HCT116 (cell line): ENCODE data around the gene PCSK9. TPM values are rescaled to one million over a fixed set of nuclear protein-coding genes. Genes with fewer than 3 reads are reported as not detected.

Source experiments
- ATAC-seq: fragments of 200-7000 bp; cut with Tn5 transposase; 2 replicates; pipeline ENCODE4 v1.9.1; 2020; ENCODE audit warnings: mild to moderate bottlenecking, moderate library complexity
- BruUV-seq: library from RNA; stranded (reverse); fragments of 400-500 nt; replicated peaks from 2 replicates; lab custom pipeline; 2021; lab: Mats Ljungman, UMichigan
- CTCF ChIA-PET: fragments of 300-600 bp; sonication (Branson Sonifier 250); formaldehyde crosslinking; loops from one replicate; lab custom pipeline; 2021; ENCODE audit warnings: antibody characterized with exemption; lab: Charles Lee
- POLR2A ChIA-PET: fragments of 300-600, 350-600 bp; sonication (Branson Sonifier 250); formaldehyde crosslinking; loops from one replicate; lab custom pipeline; 2021; ENCODE audit warnings: antibody characterized with exemption; lab: Charles Lee
- RAD21 ChIA-PET, 2 experiments: fragments of 300-600 bp; sonication (Branson Sonifier 250); formaldehyde crosslinking; loops; one replicate each; lab custom pipeline; 2023; ENCODE audit warnings: low total read pairs in 2 of 2; ENCODE audit not compliant: uncharacterized antibody in 2 of 2, unreplicated experiment in 2 of 2, low non-redundant PET in 1 of 2; lab: Charles Lee
- DNase-seq: peaks from one replicate; pipeline ENCODE4 v3.0.0-alpha.2; 2010; ENCODE audit warnings: low read depth, low spot score
- H2AFZ ChIP-seq: fragments of 200-600 bp; shearing (Covaris generic), sonication (generic); 2 replicates; pipeline ENCODE4 v1.6.1; 2017; ENCODE audit warnings: low read depth, mixed run types, mixed read lengths, antibody characterized with exemption, low read length; ENCODE audit not compliant: poor library complexity, severe bottlenecking
- H3K27ac ChIP-seq: 2 replicates; pipeline ENCODE4 v1.5.1; 2012; ENCODE audit warnings: low read depth, low read length
- H3K27me3 ChIP-seq: fragments of 200-600 bp; sonication (generic); 2 replicates; pipeline ENCODE4 v1.6.1; 2016; ENCODE audit warnings: mixed run types, low read length, mixed read lengths; ENCODE audit not compliant: insufficient read depth
- H3K36me3 ChIP-seq, 2 experiments: fragments of 200-500 bp in 1 of 2; fragments of 200-600 bp in 1 of 2; sonication (Bioruptor generic) in 1 of 2; sonication (generic) in 1 of 2; 2 replicates each; pipeline versions ENCODE4 v1.5.1 to v1.6.1; 2014 to 2016; ENCODE audit warnings: low read length in 2 of 2, inconsistent platforms in 1 of 2, mixed read lengths in 1 of 2, mixed run types in 1 of 2; ENCODE audit not compliant: insufficient read depth in 2 of 2, control insufficient read depth in 1 of 2
- H3K4me1 ChIP-seq, 2 experiments: fragments of 200-600 bp in 1 of 2; sonication (generic) in 1 of 2; 2 replicates each; pipeline versions ENCODE4 v1.5.1 to v1.6.1; 2012 to 2017; ENCODE audit warnings: low read length in 2 of 2, inconsistent platforms in 1 of 2, mild to moderate bottlenecking in 1 of 2, mixed read lengths in 1 of 2, mixed run types in 1 of 2, moderate library complexity in 1 of 2; ENCODE audit not compliant: insufficient read depth in 2 of 2, control insufficient read depth in 1 of 2
- H3K4me2 ChIP-seq: fragments of 200-600 bp; sonication (generic); 2 replicates; pipeline ENCODE4 v1.6.1; 2017; ENCODE audit warnings: mixed run types, low read length, mixed read lengths
- H3K4me3 ChIP-seq, 2 experiments: fragments of 200-600 bp in 1 of 2; sonication (generic) in 1 of 2; replicated peaks in 1 of 2; 2 replicates each; pipeline ENCODE4 v1.5.1; 2011 to 2016; ENCODE audit warnings: low read length in 2 of 2, control low read depth in 1 of 2, low read depth in 1 of 2, mild to moderate bottlenecking in 1 of 2, mixed read lengths in 1 of 2, mixed run types in 1 of 2
- H3K79me2 ChIP-seq: fragments of 200-600 bp; sonication (generic); 2 replicates; pipeline ENCODE4 v1.6.1; 2017; ENCODE audit warnings: mild to moderate bottlenecking, mixed run types, low read length, moderate library complexity, mixed read lengths; ENCODE audit not compliant: insufficient read depth
- H3K9ac ChIP-seq: fragments of 200-600 bp; sonication (generic); 2 replicates; pipeline ENCODE4 v1.6.1; 2016; ENCODE audit warnings: low read length, mixed read lengths
- H3K9me2 ChIP-seq: fragments of 200-600 bp; sonication (generic), shearing (Covaris generic); 2 replicates; pipeline ENCODE4 v1.6.1; 2017; ENCODE audit warnings: mixed run types, mild to moderate bottlenecking, moderate library complexity; ENCODE audit not compliant: insufficient read depth
- H3K9me3 ChIP-seq, 2 experiments: fragments of 200-500 bp in 1 of 2; fragments of 200-600 bp in 1 of 2; sonication (Bioruptor generic) in 1 of 2; sonication (generic) in 1 of 2; 2 replicates each; pipeline ENCODE4 v1.6.1; 2014 to 2017; ENCODE audit warnings: low read length in 2 of 2, mixed read lengths in 2 of 2, inconsistent platforms in 1 of 2, low read depth in 1 of 2, mild to moderate bottlenecking in 1 of 2, mixed run types in 1 of 2, moderate library complexity in 1 of 2; ENCODE audit not compliant: control insufficient read depth in 1 of 2, insufficient read depth in 1 of 2
- H4K20me1 ChIP-seq: fragments of 200-600 bp; sonication (generic), shearing (Covaris generic); 2 replicates; pipeline ENCODE4 v1.6.1; 2017; ENCODE audit warnings: mixed run types, mild to moderate bottlenecking, moderate library complexity; ENCODE audit not compliant: insufficient read depth
- ATF3 ChIP-seq: IDR thresholded peaks from 2 replicates; pipeline ENCODE4 v1.6.1; 2012
- CBX3 ChIP-seq: IDR thresholded peaks from 2 replicates; pipeline ENCODE4 v1.6.1; 2012; ENCODE audit warnings: low read depth
- CTCF ChIP-seq, 3 experiments: fragments of 200-600 bp in 1 of 3; sonication (generic) in 1 of 3; IDR thresholded peaks in 2 of 3; conservative IDR thresholded peaks in 1 of 3; 2 replicates each; pipeline ENCODE4 v1.5.1; 2012 to 2017; ENCODE audit warnings: low read depth in 2 of 3, low read length in 2 of 3, antibody characterized with exemption in 1 of 3, borderline replicate concordance in 1 of 3, control low read depth in 1 of 3, mild to moderate bottlenecking in 1 of 3, mixed read lengths in 1 of 3, mixed run types in 1 of 3, moderate library complexity in 1 of 3; ENCODE audit not compliant: insufficient read depth in 1 of 3
- EGR1 ChIP-seq: IDR thresholded peaks from 2 replicates; pipeline ENCODE4 v1.6.1; 2012; ENCODE audit warnings: low read depth
- EZH2phosphoT487 ChIP-seq: fragments of 200-600 bp; IDR thresholded peaks from 2 replicates; pipeline ENCODE4 v1.6.1; 2018; ENCODE audit warnings: antibody characterized with exemption, borderline replicate concordance
- FOSL1 ChIP-seq: IDR thresholded peaks from 2 replicates; pipeline ENCODE4 v1.6.1; 2012; ENCODE audit warnings: low read depth
- JUND ChIP-seq: IDR thresholded peaks from 2 replicates; pipeline ENCODE4 v1.6.1; 2012
- POLR2AphosphoS5 ChIP-seq: IDR thresholded peaks from 2 replicates; pipeline ENCODE4 v1.6.1; 2011; ENCODE audit warnings: mild to moderate bottlenecking, low read depth, low read length, moderate library complexity
- RAD21 ChIP-seq: IDR thresholded peaks from 2 replicates; pipeline ENCODE4 v1.6.1; 2012; ENCODE audit warnings: low read depth, mild to moderate bottlenecking
- SIN3A ChIP-seq: IDR thresholded peaks from 2 replicates; pipeline ENCODE4 v1.6.1; 2012; ENCODE audit warnings: low read depth
- SP1 ChIP-seq: IDR thresholded peaks from 2 replicates; pipeline ENCODE4 v1.6.1; 2012; ENCODE audit warnings: low read depth
- SRF ChIP-seq: IDR thresholded peaks from 2 replicates; pipeline ENCODE4 v1.6.1; 2012; ENCODE audit warnings: low read depth
- TCF7L2 ChIP-seq: IDR thresholded peaks from 2 replicates; pipeline ENCODE4 v1.7.0; 2011; ENCODE audit warnings: borderline replicate concordance, inconsistent platforms; ENCODE audit not compliant: insufficient read depth, insufficient read length; ENCODE audit errors: extremely low read depth
- ZFX ChIP-seq: fragments of 450-650 bp; IDR thresholded peaks from 2 replicates; pipeline ENCODE4 v1.6.1; 2017
- ZNF274 ChIP-seq: fragments of 200-500 bp; sonication (Bioruptor generic); IDR thresholded peaks from 2 replicates; pipeline ENCODE4 v1.6.1; 2014; ENCODE audit warnings: mild to moderate bottlenecking, low read depth, low read length, inconsistent platforms
- intact Hi-C: fragments of 100-400 bp; cut with micrococcal nuclease; formaldehyde crosslinking; loops from 2 replicates; pipeline ENCODE4 v1.10.0; 2022
- total RNA-seq: library from RNA; stranded (reverse); gene quantifications from one replicate; pipeline ENCODE4 v1.2.1, GENCODE V29; 2021; ENCODE audit not compliant: unreplicated experiment
- TF ChIP-seq, protein P1 (sequence below): IDR thresholded peaks from 2 replicates; pipeline ENCODE4 v1.6.1; 2012; ENCODE audit warnings: low read depth

The PCSK9 gene
- total RNA-seq, 1 experiment from 2014 or later: 39.6 TPM

GRCh38 chr1:55081188-55081904, 42.0 kb downstream of the PCSK9 start:
- Histone ChIP-seq H3K79me2 (no peaks in the 10 kb centered on the region), H2AFZ (no peak overlapping the region), H3K27ac (no peak overlapping the region), H3K9me2 (no peaks in the 10 kb centered on the region), H3K36me3 (peaks cover 33 to 34% of the 10 kb centered on the region in 2 experiments), H3K9ac (no peak overlapping the region), H3K4me3 (no peak overlapping the region), H3K4me2 (no peak overlapping the region), H3K9me3 (no peaks in the 10 kb centered on the region), H3K27me3 (no peaks in the 10 kb centered on the region), H3K4me1 (peaks cover 0 to 6% of the 10 kb centered on the region in 2 experiments; a peak in 1 of 4 replicates), H4K20me1 (no peaks in the 10 kb centered on the region)
- ChIA-PET CTCF (no interaction called here), RAD21 (no interaction called here), POLR2A (no interaction called here)
- DNase-seq: no peak
- no TSS peak for BruUV-seq
- ATAC-seq: peak; percentile 50; the same call in 1 of the 2 replicates
- TF ChIP-seq FOSL1 (no peak), SP1 (no peak), SIN3A (no peak), ZNF274 (no peak), CTCF (IDR thresholded peaks at IDR 0.05 in 2 of 3, conservative IDR thresholded peaks at IDR 0.05 in 1 of 3; ENCODE audit: borderline replicate concordance in 1 of 3, insufficient read depth in 1 of 3, low read depth in 2 of 3, low read length in 2 of 3) (no peak), EZH2phosphoT487 (no peak), CBX3 (no peak), ZFX (no peak), EGR1 (no peak), SRF (no peak), ATF3 (no peak), TCF7L2 (no peak), POLR2AphosphoS5 (no peak), RAD21 (no peak), JUND (no peak)
- TF ChIP-seq, protein P1, sequence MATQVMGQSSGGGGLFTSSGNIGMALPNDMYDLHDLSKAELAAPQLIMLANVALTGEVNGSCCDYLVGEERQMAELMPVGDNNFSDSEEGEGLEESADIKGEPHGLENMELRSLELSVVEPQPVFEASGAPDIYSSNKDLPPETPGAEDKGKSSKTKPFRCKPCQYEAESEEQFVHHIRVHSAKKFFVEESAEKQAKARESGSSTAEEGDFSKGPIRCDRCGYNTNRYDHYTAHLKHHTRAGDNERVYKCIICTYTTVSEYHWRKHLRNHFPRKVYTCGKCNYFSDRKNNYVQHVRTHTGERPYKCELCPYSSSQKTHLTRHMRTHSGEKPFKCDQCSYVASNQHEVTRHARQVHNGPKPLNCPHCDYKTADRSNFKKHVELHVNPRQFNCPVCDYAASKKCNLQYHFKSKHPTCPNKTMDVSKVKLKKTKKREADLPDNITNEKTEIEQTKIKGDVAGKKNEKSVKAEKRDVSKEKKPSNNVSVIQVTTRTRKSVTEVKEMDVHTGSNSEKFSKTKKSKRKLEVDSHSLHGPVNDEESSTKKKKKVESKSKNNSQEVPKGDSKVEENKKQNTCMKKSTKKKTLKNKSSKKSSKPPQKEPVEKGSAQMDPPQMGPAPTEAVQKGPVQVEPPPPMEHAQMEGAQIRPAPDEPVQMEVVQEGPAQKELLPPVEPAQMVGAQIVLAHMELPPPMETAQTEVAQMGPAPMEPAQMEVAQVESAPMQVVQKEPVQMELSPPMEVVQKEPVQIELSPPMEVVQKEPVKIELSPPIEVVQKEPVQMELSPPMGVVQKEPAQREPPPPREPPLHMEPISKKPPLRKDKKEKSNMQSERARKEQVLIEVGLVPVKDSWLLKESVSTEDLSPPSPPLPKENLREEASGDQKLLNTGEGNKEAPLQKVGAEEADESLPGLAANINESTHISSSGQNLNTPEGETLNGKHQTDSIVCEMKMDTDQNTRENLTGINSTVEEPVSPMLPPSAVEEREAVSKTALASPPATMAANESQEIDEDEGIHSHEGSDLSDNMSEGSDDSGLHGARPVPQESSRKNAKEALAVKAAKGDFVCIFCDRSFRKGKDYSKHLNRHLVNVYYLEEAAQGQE: no peak
- intact Hi-C loops: no loop called here
